NCI-H2171 treated with DMSO at 0.1 percent for 48 hours (cell line): ENCODE data around the gene TBPL2.
"Not testable (repeated sequence)": the region's sequence is repeated elsewhere in the genome, so short reads cannot be mapped to it uniquely, and the experiment has no call there.

Experiments used
- DNase-seq: peaks from one replicate; lab custom pipeline; 2025; lab: John Stamatoyannopoulos, UW

The TBPL2 gene

DNA sequence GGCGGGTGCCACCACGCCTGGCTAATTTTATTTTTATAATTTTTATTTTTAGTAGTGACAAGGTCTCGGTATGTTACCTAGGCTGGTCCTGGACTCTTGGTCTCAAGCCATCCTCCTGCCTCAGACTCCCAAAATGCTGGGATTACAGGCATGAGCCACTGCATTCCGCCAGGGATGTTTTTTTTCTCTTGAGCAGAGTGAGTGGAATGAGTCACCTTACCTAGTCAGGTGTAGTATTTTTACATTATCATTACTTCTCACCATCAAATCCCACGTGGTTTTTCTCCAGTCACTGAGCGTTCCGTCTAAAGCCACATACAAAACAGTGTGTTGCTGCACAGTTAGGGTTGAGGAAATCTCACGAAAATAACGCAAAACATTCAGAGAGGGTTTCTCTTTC lies 870 bp upstream of the TBPL2 start:
- no peak for DNase-seq

DNA sequence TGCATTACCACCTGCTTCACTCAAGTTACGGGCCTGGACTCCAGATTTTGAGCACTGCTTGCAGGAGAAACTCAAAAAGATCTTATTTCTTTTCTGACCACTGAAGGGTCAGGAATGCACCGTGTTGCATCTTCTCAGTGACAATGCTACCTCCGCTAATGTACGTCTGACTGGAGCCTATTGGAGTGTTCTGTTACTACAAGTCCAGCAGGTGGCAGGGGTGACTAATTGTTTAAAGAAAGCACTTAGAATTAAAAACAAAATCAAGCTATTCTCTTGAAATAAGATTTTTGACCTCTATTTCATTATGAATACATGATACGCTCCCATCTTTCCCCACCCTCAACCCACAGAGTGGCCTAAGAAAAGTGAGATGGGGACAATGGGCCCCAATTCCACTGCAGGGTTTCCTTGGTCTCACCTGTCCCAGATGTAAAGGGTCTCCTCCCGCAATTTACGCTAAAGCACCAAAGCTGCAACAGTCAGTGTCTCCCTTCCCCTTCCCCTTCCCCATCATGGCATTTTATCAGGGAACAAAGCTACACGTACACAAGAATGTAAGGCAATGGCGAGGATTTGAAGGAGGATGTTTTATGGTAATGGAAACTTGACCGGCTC lies 2.2 kb downstream of the TBPL2 start:
- DNase-seq, result peak; percentile 81

DNA sequence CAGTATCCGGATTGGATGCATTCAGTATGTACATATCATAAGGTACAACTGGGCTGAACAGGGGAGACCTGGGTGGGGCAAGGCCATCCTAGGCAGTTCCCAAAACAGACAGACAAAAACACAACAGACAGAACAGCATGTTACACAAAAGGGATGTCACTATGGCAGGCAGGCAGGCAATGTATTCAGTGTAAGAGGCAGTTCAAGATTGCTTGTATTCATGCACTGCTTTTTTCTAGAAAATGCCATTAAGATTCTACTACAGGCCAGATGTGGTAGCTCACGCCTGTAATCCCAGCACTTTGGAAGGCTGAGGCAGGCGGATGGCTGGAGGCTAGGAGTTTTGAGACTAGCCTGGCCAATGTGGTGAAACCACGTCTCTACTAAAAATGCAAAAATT lies 3.5 kb downstream of the TBPL2 start:
- no peak for DNase-seq

DNA sequence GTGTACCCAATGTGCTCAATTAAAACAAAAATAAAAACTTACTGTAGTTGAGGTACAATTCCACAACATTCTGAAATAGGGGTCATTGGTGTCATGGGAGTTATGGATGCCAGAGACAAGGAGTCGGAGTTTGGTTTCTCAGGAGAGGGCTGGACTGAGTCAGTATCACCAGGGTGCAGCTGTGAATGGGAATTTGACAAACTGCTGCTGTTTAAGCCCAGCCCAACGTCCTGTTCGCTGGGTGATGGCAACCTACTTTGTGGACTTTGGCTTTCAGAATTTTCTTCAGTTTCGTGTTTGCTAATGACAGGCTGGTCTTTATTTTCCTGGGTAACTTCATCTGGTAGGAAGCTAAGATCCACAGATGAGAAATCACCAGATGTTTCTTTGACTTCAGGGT lies 3.9 kb downstream of the TBPL2 start:
- DNase-seq, result no peak

DNA sequence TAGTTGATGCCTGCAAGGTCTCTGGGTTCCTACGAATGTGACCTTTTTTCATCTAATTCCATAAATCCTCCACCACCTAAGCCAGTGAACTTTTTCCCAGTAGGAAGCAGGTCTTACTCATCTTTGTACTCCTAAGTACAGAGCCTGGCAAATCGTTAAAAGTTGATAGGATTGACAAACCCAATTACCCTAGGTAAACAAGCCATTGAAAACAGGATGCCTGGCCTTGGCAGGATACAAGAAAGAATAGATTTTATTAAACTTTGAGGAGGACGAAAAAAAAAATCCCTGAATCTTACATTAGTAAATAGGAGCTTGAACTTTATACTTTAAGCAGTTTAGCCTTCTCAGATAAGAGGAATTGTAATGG lies 5.6 kb downstream of the TBPL2 start:
- no peak for DNase-seq

DNA sequence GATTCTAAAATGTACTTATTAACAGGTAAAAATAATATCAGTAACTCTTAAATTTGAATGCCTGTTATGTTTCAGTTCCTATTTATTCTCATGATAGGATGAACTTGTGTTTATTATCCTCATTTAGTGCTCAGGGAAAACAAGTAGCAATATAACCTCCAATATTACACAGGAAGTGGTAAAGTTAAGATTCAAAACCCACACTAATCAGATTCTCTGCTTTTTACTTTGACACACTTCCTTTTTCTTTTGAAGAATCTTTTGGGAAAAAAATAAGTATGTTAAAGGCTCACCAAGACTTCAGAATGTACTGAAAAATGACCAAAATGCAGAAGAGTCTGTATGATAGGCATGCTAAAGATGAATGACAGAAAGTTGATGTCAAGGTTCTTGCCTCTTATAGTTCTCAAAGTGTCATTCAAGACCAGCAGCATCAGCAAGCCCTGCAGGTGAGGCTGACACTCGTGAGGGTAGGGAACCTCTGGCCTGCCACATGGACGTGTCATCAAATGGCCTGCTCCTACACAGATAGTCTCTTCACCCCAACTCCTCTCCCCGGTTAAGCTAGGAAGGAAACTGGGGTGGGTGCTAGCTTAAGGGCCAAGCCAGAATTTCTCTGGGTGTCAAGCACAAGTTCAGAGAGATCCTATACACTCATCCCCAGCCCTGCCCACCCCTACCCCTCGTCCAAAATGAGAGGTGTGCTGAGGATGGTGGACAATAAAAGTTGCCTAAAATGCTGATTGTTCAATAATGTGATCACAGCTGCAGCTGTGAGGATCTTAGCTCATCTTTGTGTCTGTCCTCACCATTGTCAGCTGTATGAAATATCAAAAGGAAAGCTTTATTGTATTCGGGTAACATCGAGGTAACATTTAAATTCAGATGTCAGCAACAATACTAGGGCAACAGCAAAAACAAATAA lies 6.3 kb downstream of the TBPL2 start:
- no peak for DNase-seq

DNA sequence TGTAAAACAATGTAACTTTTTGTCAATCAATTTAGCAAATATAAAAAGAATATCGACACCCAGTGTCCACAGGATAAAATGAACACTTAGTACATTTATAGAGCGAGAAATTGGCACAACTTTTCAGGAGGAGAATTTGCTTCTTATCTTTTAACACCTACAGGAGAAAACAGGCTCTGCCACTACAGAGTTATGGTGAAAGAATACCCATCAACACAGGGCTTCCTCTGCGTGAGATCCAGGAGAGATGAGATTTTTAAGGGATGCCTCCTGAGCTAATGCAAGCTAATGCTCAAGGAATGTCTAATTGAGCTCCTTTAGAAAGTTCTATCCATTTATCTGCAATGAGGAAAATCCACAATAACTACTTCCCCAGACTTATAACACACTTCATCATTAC lies 7.8 kb downstream of the TBPL2 start:
- DNase-seq, result no peak

DNA sequence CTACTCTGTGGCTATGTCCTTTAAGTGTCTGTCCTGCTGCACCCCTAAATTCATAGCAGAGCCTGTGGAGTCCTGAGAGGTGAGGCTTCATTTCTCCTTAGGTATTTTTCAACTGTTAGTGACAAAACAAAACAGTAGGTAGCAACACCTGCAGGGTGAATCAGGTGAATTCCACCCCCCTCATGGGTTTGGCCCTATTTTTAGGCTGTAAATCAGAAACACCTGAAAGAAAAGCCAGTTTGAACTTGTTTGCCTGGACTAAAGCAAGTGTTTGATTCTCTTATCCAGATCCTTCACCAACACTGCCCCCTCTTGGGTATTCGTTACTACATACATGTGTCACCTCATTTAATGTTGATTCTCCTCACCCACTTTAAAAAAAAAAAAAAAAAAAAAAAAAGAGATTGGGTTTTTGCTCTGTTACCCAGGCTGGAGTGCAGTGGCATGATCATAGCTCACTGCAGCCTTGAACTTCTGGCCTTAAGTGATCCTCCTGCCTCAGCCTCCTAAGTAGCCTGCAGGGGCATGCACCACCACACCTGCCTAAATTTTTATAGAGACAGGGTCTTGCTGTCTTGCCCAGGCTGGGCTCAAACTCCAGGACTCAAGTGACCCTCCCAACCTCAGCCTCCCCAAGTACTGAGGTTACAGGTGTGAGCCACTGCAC lies 10.3 kb downstream of the TBPL2 start:
- DNase-seq, result peak; percentile 58

DNA sequence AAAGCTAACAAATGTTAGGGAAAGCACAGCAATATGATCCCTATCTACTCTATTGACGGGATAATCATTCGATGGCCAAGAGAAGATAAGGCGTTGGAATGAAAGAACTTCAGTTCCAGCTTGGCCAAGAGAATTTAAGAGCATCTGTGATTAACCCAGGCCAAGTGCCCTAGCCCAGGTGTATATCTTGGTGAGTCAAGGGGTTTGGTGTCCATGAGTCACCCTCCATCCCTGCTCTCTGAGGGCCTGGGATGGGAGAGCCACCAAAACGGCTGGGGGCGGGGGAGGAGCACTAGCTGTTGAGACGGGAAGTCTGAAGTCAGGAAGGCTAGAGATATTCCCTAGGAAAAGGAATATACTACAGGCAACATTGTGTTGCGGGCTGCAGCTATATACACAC lies 13.0 kb downstream of the TBPL2 start:
- DNase-seq, result no peak

DNA sequence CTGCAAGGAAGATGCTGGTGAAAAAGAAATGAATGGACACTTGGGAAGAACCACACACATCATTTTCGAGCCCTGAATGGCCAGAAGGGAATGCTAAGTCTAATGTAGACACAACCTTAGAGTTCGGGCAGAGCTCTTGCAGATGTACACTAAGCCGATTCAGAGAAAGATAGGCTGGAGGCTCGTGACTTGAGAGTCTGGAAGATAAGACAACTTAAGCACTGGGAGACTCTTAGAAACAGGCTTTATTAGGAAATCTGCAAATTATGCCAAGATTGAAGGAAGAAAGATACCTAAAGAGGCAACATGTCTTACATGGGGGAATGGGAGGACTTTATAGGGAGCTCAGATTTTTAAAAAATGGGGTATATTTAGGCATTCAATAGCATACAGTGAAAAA lies 13.5 kb downstream of the TBPL2 start:
- DNase-seq, result no peak

DNA sequence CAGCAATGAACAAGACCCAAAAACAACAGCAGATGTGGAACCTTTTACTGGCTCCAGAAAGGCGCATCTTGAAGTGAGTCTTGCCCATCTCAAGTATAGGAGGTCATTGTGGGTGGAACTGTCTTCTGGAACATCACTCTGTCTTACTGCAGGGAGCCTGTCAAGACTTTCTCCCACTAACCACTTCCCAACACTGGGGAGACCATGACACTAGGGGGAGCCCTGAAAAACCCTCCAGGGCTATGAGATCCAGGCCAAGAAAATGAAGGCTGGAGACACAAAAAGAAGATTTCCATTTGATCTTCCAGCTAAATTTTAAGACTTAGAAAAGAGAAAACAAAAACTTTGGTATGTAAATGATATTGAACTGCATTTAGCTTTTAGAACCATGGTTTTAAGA lies 15.3 kb downstream of the TBPL2 start:
- DNase-seq, result no peak

DNA sequence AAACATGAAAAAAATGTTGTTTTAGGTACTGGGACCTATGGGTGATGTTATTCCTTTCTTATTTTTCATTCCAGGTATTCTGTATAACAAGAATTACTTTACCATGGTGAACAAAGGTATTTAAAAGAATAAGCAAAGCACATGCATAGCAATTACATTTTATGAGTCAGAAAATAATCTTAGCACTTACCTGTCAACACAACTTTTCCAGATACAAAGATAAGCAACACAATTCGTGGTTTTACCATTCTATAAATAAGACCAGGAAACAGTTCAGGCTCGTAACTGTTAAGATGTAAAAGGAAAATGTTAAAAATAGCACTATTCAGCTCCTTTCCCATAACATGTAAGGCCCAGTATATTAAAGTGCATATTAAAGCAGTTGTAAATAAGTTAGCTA lies 16.4 kb downstream of the TBPL2 start:
- DNase-seq, result no peak

DNA sequence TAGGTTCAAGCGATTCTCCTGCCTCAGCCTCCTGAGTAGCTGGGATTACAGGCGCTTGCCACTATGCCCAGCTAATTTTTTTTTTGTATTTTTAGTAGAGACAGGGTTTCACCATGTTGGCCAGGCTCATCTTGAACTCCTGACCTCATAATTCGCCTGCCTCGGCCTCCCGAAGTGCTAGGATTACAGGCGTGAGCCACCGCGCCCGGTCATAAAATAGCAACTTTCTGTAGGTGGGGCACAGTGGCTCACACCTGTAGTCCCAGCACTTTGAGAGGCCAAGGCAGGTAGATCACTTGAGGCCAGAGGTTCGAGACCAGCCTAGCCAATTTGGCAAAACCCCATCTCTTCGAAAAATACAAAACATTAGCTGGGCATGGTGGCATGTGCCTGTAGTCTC lies 18.1 kb downstream of the TBPL2 start:
- not testable (repeated sequence) for DNase-seq

DNA sequence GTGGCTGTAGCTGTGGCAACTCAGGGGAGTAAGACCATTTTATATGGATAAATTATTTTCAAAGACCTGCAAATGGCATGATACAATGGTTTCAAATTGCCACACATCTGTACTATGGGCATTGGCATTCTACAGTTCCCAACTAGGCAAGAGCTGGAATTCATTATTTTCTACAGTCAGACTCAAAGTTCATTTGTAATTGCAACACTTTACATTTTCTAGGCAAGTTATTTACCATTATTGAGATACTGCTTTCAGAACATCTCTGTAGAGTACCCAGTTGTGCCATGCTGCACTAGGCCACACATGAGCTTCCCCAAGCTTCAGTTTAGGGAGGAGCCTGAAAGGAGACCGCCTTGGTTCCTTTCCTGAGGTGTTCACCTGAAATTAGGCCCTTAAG lies 20.8 kb downstream of the TBPL2 start:
- no peak for DNase-seq

DNA sequence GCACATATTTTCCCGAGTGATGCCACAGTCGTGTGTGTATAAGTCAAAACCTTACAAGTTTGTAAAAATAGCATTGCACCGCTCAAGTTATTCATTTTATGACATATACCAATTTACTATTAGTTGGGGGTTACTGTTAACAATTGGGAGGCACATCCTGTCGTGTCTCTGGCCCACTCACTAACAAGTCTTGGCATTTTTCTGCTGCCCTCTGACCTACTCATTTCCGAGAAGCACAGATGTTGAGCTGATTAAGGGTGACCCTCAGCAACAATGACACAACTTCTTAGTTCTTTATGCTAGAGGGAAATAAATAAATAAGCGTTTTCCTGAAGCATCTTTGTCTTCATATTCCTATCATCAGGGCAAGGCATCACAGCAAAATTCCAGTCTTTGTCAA lies 22.0 kb downstream of the TBPL2 start:
- DNase-seq, result no peak

DNA sequence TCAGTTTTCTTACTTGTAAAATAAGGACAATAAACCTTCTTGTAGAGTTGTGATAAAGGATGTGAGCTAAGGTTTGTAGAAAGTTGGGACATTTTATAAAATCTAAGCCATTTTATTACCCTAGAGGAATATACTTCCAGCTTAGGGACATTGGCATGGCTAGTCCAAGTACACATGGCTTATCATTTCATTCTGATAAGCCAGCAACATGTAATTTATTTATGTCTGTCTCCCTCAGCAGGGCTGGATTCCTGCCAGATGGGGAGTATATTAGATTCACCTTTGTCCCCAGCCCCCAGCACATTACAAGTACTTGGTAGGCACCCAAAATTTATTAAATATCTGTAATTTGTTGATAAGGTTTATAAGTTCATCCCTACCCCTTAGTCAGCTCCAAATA lies 22.5 kb downstream of the TBPL2 start:
- no peak for DNase-seq

DNA sequence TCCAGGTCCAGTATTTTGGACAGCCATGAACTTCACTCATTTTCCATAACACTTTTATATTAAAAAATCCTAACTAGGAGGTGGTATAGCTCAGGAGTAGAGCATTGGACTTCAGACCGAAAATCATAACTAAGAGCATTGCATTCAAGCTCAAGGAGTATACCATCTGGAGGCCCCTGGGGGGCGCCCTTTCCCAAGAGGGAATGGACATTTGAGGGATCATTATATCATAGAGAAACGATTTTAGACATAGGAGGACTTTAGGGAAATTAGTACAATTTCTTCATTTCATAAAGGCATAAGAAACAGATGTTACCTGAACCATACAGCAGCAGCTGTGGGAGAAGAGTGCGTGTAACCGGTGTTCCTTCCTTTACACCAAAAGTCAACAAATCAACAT lies 23.6 kb downstream of the TBPL2 start:
- no peak for DNase-seq

DNA sequence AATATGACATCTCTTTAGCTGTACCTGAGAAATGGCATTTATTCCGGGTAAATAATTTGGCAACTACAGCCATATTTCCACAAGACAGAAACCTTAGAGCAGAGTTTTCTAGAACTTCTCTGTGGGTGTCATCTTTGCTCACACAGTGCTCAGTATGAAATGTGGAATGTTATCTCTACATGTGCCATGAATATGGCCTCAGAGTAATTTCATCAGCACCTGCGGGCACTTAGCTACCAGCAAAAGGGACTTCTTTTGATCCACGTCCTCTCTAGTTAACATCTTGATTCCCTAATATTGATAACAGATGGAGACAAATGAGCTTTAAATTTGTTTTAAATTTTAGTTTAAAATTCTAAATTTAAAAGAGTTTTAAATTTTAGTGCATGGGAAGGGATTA lies 25.9 kb downstream of the TBPL2 start:
- no peak for DNase-seq

DNA sequence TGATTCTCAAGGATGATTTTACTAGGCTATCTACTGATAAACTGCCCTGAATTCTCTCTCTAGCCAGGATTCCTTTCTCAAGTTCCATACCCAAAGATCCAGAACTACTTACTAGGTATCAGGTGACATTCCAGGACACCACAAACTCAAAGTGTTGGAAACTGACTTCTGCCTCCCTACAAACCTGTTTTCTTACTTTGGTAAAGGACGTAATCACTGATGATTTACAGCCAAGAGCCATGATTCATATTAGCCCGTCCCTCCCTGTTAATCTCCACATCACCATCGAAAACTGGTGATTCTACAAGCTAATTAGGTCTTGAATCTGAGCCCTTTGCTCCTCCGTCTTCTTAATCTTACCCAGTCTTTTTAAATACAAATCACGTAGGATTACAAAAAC lies 27.7 kb downstream of the TBPL2 start:
- no peak for DNase-seq

DNA sequence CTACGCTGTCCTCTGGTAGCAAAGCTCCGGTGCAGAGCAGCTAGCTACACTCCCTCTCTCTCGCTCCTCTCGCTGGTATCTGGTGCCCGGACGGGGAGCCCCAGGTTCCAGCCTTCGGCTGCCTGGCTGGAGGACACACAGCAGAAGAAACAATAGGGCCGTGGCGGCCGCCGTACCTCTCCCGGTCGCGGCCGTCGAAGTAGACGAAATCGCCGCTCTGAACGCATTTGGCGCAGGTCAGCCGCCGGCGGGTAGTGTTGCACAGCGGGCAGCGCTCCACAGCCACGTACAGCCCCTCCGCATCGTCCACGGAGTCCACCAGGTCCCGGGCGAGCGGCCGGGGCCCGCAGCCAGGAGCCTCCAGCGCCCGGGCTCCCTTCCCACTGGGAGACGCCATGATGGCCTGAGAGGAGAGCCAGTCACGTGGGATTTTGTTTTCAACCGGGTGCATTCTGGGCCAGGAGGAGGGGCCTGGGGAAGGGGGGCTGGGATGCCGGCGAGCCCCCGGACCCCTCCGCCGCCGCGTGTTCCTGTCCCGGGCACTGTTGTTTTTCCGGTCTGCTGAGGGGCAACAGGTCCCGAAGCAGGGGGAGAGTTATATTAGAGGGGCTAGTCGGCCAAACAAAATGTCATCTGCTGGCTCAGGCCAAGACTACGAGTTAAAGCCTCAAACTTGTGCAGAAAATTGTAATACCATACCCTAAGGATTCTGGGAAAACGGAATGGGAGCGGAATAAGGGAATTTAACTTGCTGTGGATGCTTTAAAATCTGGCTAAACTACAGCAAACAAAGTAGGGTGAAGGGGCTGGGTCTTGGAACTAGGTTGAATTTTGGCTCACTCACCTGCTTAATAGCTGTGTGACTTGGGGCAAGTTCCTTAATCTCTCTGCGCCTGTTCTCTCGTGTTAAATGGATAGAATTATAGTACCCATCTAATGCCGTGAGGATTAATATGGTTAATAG lies 28.7 kb downstream of the TBPL2 start, which contains the start of gene ATG14:
Gene ATG14, minus strand, starts transcription at position 405 of the 964 bp plus-strand sequence. Its CDS starts 8 bp downstream, at position 397.
- DNase-seq, result peak; percentile 94

DNA sequence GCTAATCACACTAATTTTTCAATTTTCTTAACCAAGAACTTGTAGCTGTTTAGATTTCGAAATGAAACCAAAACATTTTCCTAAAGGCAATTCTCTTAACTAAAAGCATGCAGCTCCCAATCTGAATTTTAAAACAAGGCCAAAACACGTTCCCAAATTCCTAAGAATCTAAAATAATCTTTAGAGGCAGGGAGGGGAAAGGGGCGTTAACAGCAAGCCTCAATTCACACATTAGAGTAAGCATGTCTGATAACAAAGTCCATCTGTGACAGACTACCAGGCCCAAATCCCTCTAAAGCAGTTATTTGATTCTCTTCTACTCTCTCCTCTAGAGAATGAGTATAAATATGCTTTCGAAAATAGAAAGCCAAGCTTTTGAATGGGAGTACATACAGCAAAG lies 29.5 kb downstream of the TBPL2 start:
- DNase-seq, result no peak
